Breast epithelium (tissue), 3 donors: ENCODE measurements around the gene PHYKPL.

Experiments used
- POLR2A ChIP-seq: fragments of 450-650 bp; IDR thresholded peaks from one replicate; pipeline ENCODE4 v1.6.1; 2016; ENCODE audit warnings: antibody characterized with exemption, mild to moderate bottlenecking, moderate library complexity
- POLR2AphosphoS5 ChIP-seq, 3 donors: sonication (generic); formaldehyde crosslinking; IDR thresholded peaks; one replicate each; pipeline ENCODE4 v1.6.1; 2017; ENCODE audit warnings: antibody characterized with exemption in 3 of 3
- TF ChIP-seq, protein P1 (sequence below), 3 donors: fragments of 450-650 bp; IDR thresholded peaks; one replicate each; pipeline ENCODE4 v1.5.1; 2016 to 2017; ENCODE audit warnings: antibody characterized with exemption in 3 of 3, mild to moderate bottlenecking in 3 of 3, moderate library complexity in 3 of 3

- TF ChIP-seq, protein P1, sequence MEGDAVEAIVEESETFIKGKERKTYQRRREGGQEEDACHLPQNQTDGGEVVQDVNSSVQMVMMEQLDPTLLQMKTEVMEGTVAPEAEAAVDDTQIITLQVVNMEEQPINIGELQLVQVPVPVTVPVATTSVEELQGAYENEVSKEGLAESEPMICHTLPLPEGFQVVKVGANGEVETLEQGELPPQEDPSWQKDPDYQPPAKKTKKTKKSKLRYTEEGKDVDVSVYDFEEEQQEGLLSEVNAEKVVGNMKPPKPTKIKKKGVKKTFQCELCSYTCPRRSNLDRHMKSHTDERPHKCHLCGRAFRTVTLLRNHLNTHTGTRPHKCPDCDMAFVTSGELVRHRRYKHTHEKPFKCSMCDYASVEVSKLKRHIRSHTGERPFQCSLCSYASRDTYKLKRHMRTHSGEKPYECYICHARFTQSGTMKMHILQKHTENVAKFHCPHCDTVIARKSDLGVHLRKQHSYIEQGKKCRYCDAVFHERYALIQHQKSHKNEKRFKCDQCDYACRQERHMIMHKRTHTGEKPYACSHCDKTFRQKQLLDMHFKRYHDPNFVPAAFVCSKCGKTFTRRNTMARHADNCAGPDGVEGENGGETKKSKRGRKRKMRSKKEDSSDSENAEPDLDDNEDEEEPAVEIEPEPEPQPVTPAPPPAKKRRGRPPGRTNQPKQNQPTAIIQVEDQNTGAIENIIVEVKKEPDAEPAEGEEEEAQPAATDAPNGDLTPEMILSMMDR (IDR thresholded peaks at IDR 0.05), result no peak
- TF ChIP-seq POLR2A, result no peak
- no peak for TF ChIP-seq POLR2AphosphoS5 (IDR thresholded peaks at IDR 0.05)
Observed at GRCh38 chr5:178160176-178160575, 72.4 kb downstream of the PHYKPL start.
